ENCODE measurements around the gene RAB34. TPM values are rescaled to one million over a fixed set of nuclear protein-coding genes. Genes with fewer than 3 reads are reported as not detected.
A peak's percentile ranks its signal among the peaks of the same experiment; 100 is the strongest.

The RAB34 gene
- total RNA-seq, 1 experiment from 2014 or later = 284 TPM

- Histone ChIP-seq H3K4me3 (ENCODE audit: low read depth in 2 of 2, low read length in 2 of 2) (no peak overlapping the region), H3K27me3 (ENCODE audit: control insufficient read depth, insufficient read depth, low read length) (no peaks in the 10 kb centered on the region), H3K4me1 (ENCODE audit: control insufficient read depth, insufficient read depth, low read length) (peaks cover 21% of the 10 kb centered on the region), H3K9me3 (ENCODE audit: control insufficient read depth, insufficient read depth, low read depth, low read length) (no peaks in the 10 kb centered on the region), H3K27ac (ENCODE audit: low read length) (peak overlapping the region; percentile 31; the same call in 1 of the 2 replicates), H3K36me3 (ENCODE audit: control insufficient read depth, insufficient read depth, low read length) (no peaks in the 10 kb centered on the region; the same call in 1 of the 2 replicates)
- ChIA-PET POLR2A (no interaction called here), CTCF (no interaction called here)
- ATAC-seq (no peak), DNase-seq (ENCODE audit: low read depth, low spot score) (no peak)
- intact Hi-C loops (cut with micrococcal nuclease; ENCODE audit: unreplicated experiment) = no loop called here
- no peak for TF ChIP-seq CTCF (IDR thresholded peaks at IDR 0.05)
- no peak for TF ChIP-seq POLR2AphosphoS5 (IDR thresholded peaks at IDR 0.05; ENCODE audit: low read depth, low read length)
- no peak for TF ChIP-seq SIN3A (IDR thresholded peaks at IDR 0.05; ENCODE audit: borderline replicate concordance, insufficient read depth, low read depth, low read length)
- no peak for TF ChIP-seq TCF7L2 (IDR thresholded peaks at IDR 0.05; ENCODE audit: low read depth, low read length)
- no peak for TF ChIP-seq REST (IDR thresholded peaks at IDR 0.05; ENCODE audit: insufficient read depth in 1 of 2, low read depth in 2 of 2, low read length in 1 of 2)
- in situ Hi-C loops (cut with HindIII; ENCODE audit: low pct_unique_long_range_greater_than_20kb, low sequenced_read_pairs) = no loop called here
- BruUV-seq (replicated peaks) = no TSS peak
These were observed 24.0 kb upstream of the RAB34 start for GRCh38 chr17:28741358-28742349.

- DNase-seq (ENCODE audit: low read depth, low spot score) (no peak), ATAC-seq (no peak)
- Histone ChIP-seq H3K4me3 (ENCODE audit: low read depth in 2 of 2, low read length in 2 of 2) (no peak overlapping the region), H3K27me3 (ENCODE audit: control insufficient read depth, insufficient read depth, low read length) (no peaks in the 10 kb centered on the region), H3K36me3 (ENCODE audit: control insufficient read depth, insufficient read depth, low read length) (no peaks in the 10 kb centered on the region; the same call in 1 of the 2 replicates), H3K4me1 (ENCODE audit: control insufficient read depth, insufficient read depth, low read length) (peaks cover 11% of the 10 kb centered on the region), H3K9me3 (ENCODE audit: control insufficient read depth, insufficient read depth, low read depth, low read length) (no peaks in the 10 kb centered on the region), H3K27ac (ENCODE audit: low read length) (no peak overlapping the region)
- intact Hi-C loops (cut with micrococcal nuclease; ENCODE audit: unreplicated experiment) (no loop called here), in situ Hi-C loops (cut with HindIII; ENCODE audit: low pct_unique_long_range_greater_than_20kb, low sequenced_read_pairs) (no loop called here)
- CTCF ChIA-PET = interaction anchor here (1.1 kb wide), 1 partner anchor 14 kb away, joined by 5 read pairs; the partner anchor contains the start of gene TLCD1
- TF ChIP-seq POLR2AphosphoS5 (IDR thresholded peaks at IDR 0.05; ENCODE audit: low read depth, low read length) (no peak), SIN3A (IDR thresholded peaks at IDR 0.05; ENCODE audit: borderline replicate concordance, insufficient read depth, low read depth, low read length) (no peak), CTCF (IDR thresholded peaks at IDR 0.05) (no peak), TCF7L2 (IDR thresholded peaks at IDR 0.05; ENCODE audit: low read depth, low read length) (no peak), REST (IDR thresholded peaks at IDR 0.05; ENCODE audit: insufficient read depth in 1 of 2, low read depth in 2 of 2, low read length in 1 of 2) (no peak)
- POLR2A ChIA-PET = no interaction called here
- BruUV-seq (replicated peaks) = no TSS peak
These were observed 23.0 kb upstream of the RAB34 start for GRCh38 chr17:28740406-28741357.
